NCI-H345 treated with DMSO at 0.1 percent for 48 hours (cell line): ENCODE measurements around the gene PRKCA.

Experiments used
- DNase-seq: peaks from one replicate; lab custom pipeline; 2025; ENCODE audit not compliant: unreplicated experiment; lab: John Stamatoyannopoulos, UW

PRKCA gene

GRCh38 chr17:66671156-66671555, 368.7 kb downstream of the PRKCA start:
- DNase-seq: no peak

GRCh38 chr17:66673668-66674276, 371.4 kb downstream of the PRKCA start:
- peak; percentile 43 for DNase-seq

DNA sequence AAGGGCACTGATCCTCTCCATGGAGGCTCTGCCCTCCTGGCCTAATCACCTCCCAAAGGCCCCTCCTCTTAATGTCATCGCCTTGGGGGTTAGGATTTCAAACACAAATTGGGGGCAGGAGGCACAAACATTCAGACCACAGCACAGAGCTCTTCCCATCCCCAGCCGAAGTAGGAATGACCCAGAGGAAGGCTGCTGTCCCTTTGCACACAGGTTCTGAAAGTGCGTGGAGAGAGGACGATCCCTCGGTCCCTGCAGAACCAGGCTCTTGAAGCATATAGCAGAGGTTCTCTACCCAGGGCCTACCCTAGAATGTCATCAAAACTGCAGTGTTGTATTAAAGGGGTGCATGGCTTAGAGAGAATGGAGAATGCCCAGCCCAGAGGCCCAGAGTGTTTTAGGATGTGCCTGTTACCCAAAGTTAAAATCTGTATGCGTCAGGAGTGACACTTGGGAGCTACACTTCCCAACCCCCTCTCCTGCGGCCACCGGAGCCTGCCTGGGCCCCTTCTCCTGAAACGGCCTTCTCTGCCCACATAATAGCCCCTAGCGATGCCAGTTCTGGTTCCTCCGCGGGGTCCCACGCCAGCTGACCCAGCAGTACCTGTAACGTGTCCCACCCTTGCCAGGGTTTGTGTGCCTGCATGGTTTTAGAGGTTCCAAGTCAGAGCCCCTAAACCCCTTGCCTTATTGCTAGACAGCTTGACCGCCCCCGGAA, 373.0 kb downstream of the PRKCA start:
- no peak for DNase-seq

- DNase-seq: no peak
Observed at GRCh38 chr17:66675991-66676371, 373.6 kb downstream of the PRKCA start.

GRCh38 chr17:66676421-66676820, 374.0 kb downstream of the PRKCA start:
- DNase-seq: no peak

DNA sequence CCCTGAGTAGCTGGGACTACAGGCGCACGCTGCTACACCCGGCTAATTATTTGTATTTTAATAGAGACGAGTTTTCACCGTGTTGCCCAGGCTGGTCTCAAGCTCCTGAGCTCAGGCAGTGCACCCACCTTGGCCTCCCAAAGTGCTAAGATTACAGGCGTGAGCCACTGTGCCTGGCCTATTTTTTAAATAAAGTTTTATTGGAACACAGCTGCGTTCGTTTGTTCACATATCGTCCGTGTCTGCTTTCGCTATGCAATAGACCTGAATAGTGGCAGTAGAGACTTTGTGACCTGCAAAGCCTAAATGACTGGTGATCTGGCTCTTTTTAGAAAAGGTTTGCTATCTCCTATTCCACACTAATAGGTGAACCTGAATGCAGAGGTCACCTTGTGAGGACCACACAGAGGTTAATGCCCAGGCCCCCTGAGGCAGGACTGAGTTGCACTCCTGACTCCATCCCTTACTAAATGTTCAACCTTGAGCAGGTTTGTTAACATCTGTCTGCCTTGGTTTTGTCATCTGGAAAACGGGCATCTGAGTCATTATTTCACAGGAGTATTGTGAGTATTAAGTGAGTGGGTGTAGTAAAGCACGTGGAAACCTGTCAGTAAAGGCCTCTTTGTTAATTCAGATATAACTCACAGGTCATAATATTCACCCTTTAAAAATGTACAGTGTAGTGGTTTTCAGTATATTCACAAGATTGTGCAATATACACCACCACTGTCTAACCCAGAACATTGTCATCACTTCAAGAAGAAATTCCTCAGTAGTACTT, 375.0 kb downstream of the PRKCA start:
- DNase-seq: no peak

- DNase-seq: no peak
Observed at GRCh38 chr17:66678061-66678460, 375.6 kb downstream of the PRKCA start.

- DNase-seq: no peak
Observed at GRCh38 chr17:66678827-66679226, 376.4 kb downstream of the PRKCA start.

DNA sequence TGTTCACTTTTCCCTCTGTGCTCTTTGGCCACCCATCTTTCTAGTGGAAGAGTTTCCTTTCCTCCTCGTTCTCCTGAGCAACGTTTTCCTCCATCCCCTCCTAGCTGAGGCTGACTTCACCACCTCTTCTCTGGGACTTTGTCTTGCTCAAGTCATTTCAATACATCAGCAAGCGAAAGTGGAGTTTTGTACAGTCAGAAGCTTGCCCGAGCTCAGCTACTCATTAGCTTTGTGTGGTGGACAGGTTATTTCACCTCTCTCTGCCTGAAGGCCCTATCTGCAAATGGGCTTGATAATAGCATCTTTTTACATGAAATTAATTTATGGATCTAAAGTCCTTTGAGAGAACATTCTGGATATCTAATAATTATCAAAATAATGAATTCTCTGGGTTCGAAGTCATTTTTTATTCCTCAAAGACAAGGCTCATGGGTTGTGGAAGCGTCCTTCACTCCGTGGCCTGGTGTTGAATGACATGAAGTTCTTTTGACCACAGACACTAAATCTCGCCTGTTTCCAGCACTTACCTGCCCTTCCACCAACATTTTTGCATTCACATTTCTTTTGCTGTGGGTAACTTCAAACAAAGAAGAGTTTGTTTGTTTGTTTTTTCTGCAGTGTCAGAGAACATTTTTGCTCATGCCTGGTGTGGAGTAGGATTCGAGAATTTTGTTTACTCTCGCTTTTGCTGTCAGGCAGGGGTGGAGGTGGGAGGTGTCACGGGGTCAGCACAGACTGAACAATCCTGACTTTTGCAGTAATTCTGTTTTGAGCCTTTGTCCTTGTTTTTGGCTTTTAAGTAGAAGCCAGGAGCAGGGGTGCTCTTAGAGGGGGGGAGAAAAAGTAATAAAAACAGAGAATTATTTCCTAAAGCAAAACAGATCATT, 377.5 kb downstream of the PRKCA start:
- DNase-seq: no peak

- no peak for DNase-seq
Observed at GRCh38 chr17:66682283-66682682, 379.9 kb downstream of the PRKCA start.

DNA sequence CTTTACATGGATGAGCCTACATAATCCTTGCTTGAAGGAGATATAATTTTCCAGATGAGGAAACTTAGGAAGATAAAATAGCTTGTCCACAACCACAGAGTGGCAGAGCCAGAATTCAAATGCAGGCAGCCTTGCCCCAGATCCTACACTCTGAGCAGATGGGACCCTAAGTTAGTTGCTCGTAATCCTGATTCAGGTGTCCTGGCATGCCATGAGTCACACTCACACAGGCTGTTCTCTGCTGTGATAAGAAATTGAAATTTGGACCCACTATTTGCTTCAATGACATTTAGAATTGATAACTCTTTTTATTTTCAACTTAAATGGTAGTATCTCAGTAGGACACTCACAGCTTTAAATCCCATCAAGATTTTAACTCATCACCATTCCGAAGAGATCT, 381.8 kb downstream of the PRKCA start:
- no peak for DNase-seq

- DNase-seq: no peak
Observed at GRCh38 chr17:66684731-66685130, 382.3 kb downstream of the PRKCA start.

DNA sequence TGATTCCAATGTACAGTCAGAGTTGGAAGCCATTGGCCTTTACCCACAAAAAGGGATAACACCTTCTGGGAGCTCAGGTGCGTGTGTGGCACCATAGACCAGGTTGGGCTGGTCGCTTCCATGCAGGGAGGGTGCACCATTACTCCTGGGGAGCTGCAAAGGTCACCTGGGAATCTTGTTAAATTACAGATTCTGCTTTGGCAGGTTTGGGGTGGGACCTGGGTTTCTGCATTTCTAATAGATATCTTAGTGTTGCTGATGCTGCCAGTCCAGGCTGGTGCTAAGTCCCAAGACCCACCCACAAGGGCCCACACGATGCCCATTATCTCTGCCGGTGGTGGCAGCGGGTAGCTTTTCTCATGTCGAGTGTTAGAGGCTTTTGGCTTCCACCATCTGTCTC, 384.2 kb downstream of the PRKCA start:
- no peak for DNase-seq

DNA sequence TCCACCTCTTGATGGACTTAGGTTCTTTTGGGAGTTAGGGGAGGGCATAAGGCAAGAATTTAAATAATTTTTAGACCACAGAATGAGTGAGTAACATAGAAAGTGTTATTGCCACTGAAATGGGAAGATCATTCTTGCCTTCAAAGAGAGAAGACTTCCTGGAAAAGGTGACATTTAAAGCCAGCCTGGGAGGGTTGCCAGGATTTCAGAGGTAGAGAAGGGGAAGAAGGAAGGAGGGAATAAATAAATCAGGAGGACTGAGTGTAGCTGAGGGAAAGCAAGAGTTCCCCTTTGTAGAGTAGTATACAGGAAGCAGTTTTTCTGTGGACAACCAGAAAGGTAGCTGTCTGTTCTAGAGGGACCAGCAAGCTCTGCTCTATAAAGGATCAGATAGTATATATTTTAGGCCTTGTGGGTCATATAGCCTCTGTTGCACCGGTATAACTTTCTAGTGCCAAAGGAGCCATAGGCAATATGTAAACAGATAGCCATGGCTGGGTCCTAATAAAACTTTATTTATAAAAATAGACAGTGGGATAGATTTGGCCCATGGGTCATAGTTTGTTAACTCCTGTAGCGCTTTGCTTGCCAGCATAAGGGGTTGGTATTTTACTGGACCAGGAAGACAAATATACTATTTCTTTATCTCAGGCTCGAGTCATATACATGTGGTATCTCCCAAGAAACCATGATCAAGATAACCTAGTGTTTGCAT, 385.3 kb downstream of the PRKCA start:
- no peak for DNase-seq

GRCh38 chr17:66689221-66689620, 386.8 kb downstream of the PRKCA start:
- DNase-seq: no peak

DNA sequence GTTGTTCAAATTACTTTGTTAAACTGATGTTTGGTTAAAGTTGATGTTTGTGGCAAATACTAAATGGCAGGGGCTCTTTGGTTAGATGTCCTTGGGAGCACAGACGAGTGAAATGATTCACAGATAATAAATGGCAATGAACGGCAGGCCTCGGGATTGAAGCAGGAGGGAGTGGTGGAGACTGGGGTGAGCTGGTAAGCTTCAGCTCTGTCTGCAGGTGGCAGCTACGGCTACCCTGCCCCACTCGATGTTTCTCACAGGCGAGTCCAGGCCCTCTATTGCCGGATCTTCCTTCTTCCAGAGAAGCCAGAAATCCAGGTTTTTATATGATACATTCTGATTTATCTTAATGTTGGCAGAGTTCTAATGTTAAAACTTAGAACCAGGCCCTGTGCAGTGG, 387.8 kb downstream of the PRKCA start:
- no peak for DNase-seq

DNA sequence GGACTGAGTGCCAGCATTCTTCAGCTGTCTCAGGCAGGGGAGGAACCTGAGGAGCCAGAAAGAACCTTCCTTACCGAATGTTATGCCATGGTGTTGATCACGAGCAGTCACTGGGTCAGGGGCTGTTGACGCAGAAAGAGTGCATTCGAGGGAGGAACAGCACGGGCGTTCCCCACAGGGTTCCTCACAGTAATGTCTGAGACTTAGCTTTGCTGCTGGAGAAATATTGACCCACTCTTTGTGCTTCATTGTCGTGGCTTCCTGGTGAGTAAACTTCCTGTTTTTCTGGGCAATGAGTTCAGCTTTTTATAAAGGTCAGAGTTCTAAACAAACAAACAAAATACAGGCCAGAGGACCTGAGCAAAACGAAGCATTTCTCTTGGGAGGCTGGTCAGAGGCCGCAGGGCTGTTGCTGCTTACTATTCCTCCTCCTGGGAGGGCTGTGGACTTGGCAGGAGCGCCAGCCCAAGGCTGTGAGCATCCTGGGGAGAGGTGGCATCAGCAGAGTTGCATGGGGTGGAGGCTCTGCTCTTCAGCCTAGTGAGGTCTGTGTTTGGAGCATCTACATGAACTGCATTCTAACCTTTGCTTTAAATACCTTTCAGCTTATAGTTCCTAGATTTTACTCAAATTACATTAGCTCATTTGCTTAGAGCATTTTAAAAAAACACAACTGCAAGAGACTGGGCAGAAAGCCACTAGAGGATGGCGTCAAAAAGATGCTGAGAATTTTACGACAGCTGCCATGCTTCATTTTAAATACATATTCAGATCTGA, 389.4 kb downstream of the PRKCA start:
- DNase-seq: no peak

GRCh38 chr17:66692421-66692690, 389.9 kb downstream of the PRKCA start:
- DNase-seq: no peak

DNA sequence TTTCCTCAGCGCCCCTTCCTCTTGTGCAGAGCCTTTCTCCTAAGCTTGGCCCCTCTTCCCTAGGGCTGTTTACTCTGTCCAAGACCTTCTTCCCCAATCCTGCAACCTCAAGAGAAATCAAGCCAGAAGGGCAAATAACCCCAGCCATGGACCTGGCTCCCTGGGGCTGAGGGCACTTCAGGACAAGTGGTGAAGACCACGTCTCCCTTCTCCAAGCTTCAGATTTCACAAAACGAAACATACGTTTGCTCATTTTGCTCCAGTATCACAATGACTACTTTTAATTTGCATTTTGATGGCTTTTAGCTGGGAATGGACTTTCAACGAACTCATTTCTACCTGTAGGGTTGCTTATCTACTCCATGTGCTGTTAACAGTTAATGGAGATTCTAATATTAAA, 392.7 kb downstream of the PRKCA start:
- DNase-seq: no peak

DNA sequence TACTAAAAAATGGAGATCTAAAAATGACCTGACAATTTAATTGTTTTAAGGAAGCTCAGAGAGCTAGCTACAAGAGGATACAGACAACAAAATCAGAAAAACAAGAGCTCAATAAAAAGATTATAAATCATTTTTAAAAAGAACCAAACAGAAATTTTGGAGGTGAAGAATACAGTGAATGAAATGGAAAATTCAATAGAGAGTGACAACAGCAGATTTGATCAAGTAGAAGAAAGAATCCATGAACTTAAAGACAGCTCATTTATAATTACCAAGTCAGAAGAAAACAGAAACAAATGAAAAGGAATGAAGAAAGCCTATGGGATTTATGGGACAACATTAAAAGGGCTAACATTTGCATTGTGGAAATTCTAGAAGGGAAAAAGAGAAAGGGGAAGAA, 395.9 kb downstream of the PRKCA start:
- no peak for DNase-seq
